ENCODE data around the gene STARD3.

The STARD3 gene

DNA sequence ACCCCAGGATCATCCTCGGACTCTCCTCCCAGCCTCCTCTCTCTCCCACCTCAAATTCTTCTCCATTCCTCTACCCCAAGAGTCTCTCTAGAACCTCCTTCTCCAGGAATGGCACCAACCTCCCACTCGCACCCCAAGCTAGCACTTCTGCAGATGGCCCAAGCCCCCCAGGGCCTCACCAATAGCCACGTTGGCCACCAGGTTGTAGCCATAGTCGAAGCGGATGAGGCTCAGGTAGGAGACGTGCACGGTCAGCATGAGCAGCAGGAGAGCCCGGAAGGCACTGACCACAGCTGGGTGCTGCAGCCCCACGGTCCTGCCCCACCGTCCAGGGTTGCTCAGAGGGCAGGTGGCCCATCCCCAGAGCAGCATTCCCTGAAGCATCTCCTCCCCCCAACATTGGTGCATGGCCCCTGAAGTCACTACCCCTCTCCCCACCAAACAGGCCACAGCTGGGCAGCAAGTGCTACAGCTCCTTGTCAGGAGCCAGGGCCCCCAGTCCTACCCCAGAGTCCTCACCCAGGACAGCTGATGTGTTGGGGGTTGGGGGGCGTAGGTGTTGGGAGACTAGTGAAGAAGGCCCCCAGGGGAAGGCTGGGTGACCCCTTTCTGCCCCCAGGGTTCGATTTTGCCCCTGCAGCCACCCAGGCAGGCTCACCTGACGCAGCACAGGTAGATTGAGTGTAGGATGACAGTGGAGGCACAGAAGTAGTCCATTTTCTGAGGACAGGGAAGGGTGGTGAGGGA, 36.6 kb downstream of the STARD3 start:
- DNase-seq = no peak

DNA sequence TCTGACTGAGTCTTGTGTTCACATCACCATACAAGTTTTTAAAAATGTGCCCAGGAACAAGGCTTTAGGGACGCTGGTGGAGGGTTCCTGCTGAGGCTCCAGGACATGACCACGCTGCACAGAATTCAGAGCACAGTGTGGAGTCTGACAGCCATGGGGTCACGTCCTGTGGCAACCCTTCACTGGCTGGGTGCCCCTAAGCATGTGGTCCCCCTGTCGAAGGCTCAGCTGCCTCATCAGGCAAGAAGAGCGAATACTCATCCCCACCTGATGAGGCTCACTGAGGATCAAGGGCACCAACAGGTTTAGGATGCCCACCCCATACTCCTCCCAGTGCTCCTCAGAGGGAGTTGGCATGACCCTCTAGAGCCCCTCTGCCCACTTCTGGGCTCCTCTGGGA, 37.2 kb downstream of the STARD3 start:
- DNase-seq = no peak

DNA sequence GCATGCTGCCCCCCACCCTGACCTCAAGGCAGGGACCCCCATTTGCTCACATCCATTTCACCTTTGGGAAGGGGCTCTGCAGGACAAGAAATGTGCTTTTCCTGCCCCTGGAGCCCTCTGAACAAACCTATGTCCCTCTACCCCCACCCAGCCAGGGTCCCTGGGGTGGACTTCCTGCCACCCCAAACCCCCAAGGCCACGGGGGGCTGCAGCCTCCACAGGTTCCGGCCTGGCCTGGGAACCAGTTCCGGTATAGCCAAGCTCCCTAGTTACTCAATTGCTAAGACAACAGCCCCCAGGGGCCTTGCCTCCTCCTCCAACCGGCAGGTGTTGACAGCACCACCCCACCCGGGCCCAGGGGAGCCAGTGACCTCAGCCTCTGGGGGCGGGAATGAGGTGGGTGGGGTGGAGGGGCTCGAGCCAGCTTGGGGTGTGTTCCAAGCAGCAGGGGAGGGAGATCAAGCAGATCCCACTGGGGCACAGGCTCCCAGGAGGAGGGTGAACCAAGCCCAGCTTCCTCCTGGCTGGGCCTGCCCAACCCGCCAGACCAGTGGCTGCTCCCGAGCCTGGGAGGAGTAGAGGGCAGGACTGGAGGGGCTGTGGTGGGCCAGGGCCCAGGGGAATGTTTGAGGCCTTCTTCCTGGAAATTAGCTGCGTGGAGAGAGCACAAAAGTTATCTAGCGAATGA, 37.9 kb downstream of the STARD3 start:
- DNase-seq = no peak

DNA sequence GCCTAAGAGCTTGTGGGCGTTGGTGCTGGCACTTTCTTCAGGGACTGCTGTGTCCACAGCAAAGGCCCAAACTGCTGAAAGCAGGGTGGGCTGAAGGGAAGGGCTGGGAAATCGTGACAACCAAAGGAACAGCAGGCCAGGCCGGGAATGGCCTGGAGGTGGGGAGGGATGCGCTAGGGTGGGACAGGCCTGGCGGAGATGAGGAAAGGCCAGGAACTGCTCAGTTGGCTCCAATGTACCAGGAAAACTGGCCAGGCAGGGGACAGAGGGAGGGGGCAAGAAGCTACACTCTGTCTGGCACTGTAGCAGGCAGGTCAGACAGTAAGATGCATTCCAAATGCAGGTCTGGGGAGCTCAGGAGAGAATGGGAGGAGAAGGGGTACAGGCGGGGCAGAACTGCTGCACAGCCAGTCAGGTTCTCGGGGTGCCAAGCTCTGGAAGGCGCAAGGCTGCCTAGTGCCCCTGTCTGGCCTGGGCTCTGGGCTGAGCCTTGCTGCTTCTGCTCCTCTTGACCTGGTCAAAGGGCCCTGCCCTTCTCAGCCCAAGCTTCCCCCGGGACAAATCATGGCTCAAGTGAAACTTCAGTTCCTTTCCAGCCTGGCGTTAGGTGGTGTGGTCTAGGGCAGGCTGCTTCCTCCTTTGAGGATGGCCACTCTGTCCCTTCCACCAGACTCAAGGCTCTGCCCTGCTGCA, 38.6 kb downstream of the STARD3 start:
- no peak for DNase-seq

DNA sequence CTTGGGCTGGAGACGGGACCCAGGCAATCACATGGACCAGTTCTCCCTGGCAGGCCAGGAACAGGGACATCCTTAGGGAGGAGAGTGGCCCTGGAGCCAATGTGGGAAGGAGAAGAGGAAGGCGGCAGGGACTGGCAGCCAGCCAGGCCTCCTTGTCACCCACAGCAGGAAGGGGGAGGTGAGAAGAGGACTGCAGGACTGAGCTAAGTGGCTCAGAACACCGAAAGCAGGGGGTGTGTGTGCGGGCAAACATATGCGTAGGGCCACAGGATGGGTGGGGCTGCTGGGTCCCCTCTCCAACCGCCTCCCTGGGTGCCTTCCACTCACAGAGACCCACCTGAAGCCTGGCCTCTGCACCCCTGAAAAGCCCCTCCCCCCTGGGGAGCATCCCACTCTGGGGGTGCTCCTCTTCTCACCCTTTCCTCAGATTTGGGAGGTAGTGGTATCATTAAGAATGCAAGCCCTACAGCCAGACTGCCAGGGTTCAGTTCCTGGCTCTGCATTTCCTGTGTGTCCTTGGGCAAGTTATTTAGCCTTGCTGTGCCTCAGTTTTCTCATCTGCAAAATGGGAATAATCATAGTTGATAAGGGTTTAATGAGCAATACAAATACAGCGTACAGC, 39.4 kb downstream of the STARD3 start:
- DNase-seq = no peak

DNA sequence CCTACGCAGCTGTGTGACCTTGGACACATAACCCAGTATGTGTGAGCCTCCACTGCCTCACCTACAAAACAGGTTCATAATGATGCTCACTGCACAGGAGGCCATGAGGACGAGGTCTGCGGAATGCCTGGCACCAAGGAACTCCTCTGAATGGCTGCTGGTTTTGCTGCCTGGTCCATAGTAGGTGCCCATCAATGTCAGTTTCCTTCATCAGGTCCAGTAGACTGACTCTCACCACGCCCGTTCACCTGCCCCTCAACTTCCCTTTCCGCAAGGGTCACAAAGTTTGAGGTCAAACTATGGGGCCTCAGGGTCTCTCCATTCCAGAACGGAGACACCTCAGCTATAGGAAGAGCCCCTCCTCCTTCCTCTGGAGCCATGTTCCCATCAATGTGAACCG, 40.1 kb downstream of the STARD3 start:
- DNase-seq = no peak

DNA sequence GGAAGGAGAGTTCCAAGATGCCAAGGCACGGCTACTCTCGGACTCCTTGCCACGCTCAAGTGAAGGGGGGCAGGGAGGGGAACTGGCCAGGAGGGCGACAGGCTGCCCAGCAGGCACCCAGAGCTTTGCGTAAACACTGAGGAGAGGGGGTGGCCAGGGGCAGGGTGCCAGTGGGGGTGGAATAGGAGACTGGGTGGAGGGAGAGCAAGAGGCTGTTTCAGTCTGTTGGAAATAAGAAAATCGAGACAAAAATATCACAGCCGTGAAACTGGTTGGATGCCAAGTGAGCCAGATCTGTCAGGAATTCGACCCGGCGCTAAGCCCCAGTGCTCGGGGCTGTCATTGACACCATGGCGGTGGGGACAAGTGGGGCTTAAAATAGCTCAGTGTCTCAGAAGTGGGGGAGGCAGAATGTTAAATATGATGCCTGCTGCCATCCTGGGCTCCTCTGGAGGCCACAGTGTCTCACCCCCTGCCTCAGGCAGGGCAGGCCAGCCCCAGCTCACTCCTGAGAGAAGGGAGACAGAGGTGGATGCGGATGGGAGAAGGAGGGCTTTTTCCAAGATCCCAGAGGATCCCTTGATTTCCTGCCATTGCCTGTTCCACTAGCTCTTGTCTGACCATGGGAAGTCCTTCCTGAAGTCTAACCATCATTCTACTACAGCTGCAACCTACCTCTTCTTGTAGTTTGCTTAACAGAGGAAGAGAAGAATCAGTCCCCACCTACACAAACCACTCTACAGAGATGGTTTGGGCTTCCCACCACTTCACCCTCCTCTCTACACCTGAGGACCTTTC, 40.8 kb downstream of the STARD3 start:
- no peak for DNase-seq

DNA sequence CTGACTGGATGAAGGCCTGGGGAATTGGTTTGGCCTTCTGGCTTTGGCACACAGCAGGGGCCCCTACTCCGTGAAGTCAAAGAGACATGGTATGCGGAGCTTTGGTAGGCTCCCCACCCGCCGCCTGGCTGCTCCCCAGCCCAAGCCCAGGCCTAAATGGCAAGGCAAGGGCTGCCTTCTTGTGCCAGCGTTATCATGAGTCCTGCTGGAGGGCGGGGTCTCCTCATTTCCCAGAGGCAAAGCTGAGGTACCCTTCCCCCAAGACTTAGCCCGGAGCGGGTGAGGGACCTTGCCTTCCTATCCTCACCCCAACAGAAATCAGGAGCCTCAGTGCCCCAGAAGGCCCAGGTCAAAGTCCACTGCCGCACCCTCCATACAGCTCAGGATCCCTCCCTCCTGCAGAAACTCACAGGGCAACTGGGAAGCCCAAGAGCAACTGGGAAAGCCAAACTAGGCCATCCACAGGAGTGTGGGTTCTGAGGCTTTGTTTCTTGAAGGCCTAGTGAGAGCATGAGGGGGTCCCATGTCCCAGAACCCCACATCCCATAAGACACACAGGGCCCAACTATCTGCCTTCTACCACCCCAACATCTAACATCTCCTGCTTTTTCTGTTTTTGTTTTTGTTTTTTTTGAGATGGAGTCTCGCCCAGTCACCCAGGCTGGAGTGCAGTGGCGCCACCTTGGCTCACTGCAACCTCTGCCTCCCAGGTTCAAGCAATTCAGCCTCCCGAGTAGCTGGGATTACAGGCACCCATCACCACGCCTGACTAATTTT, 41.6 kb downstream of the STARD3 start:
- DNase-seq = no peak

DNA sequence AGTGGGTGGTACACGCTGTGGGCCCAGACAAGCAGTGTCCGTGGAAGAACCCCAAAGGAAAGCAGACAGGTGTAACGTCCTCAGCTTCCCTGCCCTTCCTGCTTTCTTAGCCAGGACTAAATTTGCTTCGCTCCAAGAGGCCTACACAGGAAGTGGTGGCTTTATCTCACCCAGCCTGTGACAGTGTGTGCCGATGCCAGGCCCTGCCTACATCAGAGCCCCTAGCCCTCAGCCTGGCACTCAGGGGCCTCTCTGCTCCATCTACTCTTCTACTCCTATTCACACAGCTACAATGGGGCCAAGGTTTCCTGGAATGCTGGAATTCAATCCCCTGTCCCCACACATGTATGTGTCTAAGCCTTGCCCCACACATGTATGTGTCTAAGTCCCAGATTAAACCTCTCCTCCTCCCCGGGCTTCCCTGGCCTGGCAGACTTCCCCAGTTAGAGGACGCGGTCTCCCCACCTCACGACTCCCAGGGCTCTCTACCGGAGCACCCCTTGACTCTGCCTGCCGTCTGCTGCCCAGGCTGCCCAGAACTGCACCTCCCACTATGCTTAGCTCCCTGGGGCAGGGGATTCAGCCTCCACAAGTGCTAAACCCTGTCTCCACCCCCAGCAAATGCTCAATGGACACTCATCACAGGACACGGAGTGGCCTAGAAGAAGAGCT, 42.7 kb downstream of the STARD3 start:
- no peak for DNase-seq

DNA sequence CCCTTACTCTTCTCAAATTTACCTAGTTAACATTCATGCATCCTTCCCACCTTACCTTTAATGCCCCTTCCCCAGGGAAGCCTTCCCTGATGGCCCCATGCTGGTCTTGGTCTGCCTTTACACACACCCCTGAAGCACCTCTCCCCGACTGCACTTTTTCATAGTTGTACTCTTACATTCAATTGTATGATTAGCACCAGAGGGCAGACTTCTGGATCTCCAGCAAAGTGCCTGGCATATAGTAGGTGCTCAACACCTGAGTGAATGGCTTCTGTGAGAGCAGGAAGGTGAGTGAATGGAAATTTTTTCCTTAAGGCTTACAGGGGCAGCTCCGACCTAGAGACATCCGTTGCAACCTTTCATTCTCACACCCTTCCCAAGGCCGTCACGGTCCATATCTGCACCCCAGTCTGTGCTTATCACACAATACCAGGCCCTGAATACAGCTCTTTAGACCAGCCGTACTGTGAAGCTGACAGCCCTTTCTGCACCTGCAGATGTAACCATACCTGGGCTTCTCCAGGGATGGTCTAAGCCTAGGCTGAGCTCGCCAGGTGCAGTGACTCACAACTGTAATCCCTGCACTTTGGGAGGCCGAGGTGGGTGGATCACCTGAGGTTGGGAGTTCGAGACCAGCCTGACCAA, 46.5 kb downstream of the STARD3 start:
- no peak for DNase-seq

DNA sequence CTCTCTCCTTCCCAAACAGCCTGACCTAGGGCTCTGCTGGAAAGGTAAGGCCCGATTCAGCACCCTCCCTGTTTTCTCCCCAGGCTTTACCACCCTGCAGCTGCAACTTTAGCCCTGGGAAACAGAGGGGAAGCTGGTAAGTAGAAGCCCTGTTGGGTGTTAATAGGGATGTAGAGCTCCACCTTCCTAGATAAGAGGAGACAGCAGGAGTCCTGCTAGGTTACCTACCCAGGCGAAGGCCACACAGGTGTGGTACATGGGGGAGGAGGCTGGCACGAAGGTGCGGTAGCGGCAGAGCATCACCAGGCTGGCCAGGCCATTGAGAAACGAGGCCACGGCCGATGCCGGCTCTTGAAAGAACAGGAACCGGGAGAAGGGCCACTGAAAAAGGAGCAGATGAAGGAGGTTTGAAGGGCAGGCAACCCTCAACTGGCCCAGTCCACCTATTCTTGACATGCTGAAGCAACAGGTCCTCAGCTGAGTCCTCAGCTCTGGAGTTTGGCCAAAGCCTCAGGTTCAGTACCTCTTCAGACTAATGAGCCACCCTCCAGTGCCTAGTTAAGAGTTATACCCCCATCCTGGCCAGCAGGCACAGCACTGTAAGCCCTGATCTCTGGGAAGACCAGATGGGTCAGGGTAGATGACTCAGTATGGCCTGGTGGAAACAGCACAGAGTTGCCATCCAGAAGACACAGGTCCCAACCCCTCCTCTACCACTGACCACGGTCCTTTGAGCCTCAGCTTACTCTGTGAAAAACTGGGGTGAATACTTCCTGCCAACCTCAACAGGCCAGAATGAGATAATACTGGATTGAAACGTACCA, 47.6 kb downstream of the STARD3 start:
- DNase-seq = no peak

DNA sequence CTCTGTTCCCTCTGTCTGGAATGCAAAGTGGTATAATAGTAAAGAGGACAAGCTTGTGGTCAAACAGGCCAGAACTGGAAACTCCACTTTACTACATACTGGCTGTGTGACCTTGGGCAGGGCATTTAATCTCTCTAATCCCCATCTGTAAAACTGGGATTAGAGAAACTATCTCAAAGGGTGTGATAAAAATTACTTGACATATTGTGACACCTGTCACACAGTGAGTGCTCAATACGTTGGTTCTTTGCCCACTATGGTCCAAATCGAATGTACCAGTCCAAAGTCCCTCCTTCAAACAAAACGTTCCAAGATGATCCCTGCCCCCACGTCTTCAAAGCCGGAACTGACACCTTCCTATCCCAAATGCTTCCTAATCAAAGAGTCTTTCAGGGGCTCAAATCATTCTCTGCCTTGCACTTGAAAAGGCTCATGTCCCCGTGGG, 50.2 kb downstream of the STARD3 start:
- DNase-seq = no peak

DNA sequence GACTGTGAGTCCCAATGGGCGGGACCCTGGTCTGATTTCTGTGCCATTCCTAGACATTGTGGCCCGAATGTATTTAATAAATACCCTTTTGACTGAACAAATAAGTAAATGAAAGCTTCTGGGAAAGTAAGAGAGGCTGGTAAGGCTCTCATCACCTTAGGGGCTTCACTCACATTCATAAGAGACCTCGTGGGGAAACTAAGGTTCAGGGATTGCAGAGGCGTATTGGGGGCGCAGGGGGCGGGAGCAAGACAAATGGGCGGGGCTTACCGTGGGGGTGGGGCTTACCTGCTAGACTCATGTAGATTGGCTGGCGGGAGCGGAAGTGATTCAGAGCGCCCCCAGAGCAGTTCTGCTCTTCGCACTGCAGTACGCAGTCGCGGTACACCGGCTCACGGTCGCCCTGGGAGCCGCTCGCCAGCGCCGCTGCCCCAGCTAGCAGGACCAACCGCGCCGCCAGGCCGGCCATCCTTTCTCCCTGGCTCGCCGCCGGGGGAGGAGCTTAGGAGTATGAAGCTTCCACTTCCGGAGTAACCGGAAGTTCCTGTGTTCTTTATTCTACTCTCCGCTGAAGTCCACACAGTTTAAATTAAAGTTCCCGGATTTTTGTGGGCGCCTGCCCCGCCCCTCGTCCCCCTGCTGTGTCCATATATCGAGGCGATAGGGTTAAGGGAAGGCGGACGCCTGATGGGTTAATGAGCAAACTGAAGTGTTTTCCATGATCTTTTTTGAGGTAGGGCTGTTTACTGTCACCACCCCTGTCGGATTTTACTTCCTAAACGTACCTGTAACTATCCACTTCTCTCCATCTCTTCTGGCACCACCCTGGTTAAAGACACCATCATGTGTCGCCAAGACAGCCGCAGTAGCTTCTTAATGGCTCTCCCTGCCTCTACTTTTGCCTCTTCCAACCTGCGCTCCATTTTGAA, 50.9 kb downstream of the STARD3 start, which contains the start of gene PGAP3:
Gene PGAP3, minus strand, starts transcription at position 512 of the 929 bp plus-strand sequence. Its CDS starts 43 bp downstream, at position 469.
- DNase-seq = peak; percentile 53 to 74

DNA sequence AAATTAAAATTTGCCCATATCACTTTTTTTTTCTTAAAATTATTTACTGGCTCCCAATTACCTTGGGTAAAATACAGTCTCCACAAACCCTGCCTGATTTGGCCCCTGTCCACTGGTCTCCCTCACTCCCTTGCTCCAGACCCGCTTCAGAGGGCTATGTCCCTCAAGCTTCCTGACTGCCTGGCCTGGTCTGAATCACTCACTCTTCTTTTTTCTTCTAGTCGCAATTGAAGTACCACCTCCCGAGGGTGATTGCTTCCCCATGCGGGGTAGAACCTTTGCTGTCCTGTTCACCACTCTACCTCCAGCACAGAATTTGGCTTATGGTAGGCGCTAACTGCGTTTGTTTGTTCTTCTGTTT, 51.5 kb downstream of the STARD3 start:
- DNase-seq = no peak

DNA sequence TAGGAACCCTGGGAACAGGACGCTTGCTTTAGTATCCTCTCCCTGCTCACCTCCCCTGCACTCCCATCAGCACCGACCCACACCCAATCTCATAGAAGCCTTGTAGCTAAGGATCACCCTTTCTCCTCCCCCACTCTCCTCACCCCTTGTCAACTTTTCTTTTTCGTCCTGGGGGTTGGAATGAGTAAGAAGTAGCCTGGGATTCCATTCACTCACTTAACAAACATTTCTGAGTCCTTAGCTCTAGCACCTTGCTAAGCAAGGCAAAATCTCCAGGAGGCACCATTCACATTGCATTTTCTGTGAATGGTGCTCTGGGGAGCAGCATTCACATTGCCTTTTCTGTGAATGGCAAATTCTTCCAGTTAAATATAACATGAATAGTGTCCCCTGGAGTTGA, 52.0 kb downstream of the STARD3 start:
- DNase-seq = no peak

DNA sequence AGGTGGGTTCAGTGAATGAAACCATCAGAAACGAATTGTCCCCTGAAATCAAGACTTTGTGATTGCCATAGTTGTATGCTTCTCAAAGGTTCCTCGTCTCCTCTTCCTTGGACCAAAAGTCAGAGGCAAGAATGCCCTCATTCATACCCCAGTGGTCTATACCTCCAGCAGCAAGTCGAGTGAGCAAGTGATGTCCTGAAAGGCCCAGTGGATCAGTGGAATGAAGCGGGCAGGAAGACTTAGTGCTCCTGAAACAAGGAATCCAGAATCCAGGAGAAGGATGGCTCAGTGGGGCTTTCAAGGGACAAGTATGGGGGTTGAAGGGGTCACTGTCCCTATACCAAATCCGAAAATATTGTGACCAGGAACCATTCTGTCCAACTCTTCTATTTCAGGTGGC, 57.6 kb downstream of the STARD3 start:
- no peak for DNase-seq

DNA sequence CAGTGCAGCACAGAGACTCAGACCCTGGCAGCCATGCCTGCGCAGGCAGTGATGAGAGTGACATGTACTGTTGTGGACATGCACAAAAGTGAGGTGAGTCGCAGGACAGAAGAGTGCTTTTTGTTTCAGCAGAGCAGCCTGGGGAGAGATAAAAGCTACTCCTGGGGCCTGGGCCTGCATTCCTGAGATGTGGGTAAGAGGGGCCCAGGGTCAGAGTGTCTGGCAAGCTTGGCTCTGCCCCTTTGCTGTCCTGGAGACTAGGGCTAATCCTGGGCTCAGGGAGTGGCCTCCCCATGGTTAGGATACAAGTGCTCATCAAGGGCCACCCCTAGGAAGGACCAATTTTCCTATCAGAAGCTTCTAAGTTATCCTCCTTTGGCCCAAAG, 58.1 kb downstream of the STARD3 start:
- DNase-seq = no peak

DNA sequence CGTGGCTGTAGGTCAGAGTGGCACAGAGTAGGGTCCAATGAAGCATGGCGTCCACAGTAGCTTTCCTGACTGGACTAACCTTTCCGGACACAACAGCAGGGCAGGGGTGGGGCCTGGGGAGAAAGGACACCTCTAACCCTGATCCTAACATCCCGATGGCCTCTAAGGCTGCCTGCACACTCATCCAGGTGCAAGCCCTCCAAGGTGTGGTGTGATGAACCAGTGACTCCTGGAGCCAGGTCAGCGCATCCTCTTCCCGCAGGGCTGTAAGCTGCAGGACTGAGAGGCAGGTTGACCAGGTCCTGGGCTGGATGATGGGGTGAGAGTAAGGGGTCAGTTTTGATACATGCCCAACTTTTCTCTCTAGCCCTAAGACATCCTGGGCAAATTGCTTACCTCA, 59.8 kb downstream of the STARD3 start:
- DNase-seq = no peak

DNA sequence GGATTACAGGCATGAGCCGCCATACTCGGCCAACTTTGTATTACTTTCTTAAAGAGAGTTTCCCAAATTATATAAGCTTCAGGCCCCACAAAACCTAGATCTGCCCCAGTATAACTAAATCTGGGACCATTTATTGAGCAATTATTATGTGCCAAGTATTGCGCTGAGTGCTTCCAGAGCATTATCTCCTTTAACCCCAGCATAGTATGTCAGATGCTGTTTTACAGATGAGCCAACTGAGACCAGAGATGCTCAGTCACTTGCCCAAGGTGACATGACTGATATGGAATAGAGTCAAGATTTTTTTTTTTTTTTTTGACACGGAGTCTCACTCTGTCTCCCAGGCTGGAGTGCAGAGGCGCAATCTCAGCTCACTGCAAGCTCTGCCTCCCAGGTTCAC, 61.0 kb downstream of the STARD3 start:
- DNase-seq = no peak

All from bone marrow (tissue), 2 donors.